HK-2 (cell line): Measurements from ENCODE around the gene ZNF14.
A peak's percentile ranks its signal among the peaks of the same experiment; 100 is the strongest.
"Not testable (repeated sequence)": the region's sequence is repeated elsewhere in the genome, so short reads cannot be mapped to it uniquely, and the experiment has no call there.

ENCODE experiments used
- DNase-seq: peaks from one replicate; pipeline ENCODE4 v3.0.0-alpha.2; 2018; ENCODE audit not compliant: unreplicated experiment

Gene ZNF14

GRCh38 chr19:19687090-19687489 is 45.8 kb downstream of the ZNF14 start:
- DNase-seq, result no peak

- no peak for DNase-seq
Measured at GRCh38 chr19:19686580-19686979, 46.3 kb downstream of the ZNF14 start.

GRCh38 chr19:19686119-19686518 is 46.8 kb downstream of the ZNF14 start:
- DNase-seq, result not testable (repeated sequence)

GRCh38 chr19:19679176-19680073 is 53.5 kb downstream of the ZNF14 start:
- DNase-seq, result no peak

GRCh38 chr19:19677579-19677978 is 55.3 kb downstream of the ZNF14 start:
- DNase-seq, result no peak

GRCh38 chr19:19674315-19674714 is 58.6 kb downstream of the ZNF14 start:
- no peak for DNase-seq

- no peak for DNase-seq
Measured at GRCh38 chr19:19672816-19673215, 60.1 kb downstream of the ZNF14 start.

- DNase-seq, result no peak
Measured at GRCh38 chr19:19670070-19670551, 62.8 kb downstream of the ZNF14 start.

GRCh38 chr19:19668230-19669012 is 64.5 kb downstream of the ZNF14 start, which contains the start of gene ZNF101:
Gene ZNF101, plus strand, starts transcription at chr19:19668839. Its CDS starts 125 bp downstream, at chr19:19668964.
- peak; percentile 91 for DNase-seq

GRCh38 chr19:19665420-19665948 is 67.4 kb downstream of the ZNF14 start:
- DNase-seq, result not testable (repeated sequence)

- peak; percentile 96 for DNase-seq
Measured at GRCh38 chr19:19663256-19664120, 69.4 kb downstream of the ZNF14 start, which contains the start of gene ATP13A1. Gene ATP13A1, minus strand, starts transcription at chr19:19663676. Its CDS starts 10 bp downstream, at chr19:19663666.

- DNase-seq, result no peak
Measured at GRCh38 chr19:19662871-19663255, 70.0 kb downstream of the ZNF14 start.

GRCh38 chr19:19662344-19662743 is 70.6 kb downstream of the ZNF14 start:
- no peak for DNase-seq

- no peak for DNase-seq
Measured at GRCh38 chr19:19661675-19662251, 71.1 kb downstream of the ZNF14 start.

- no peak for DNase-seq
Measured at GRCh38 chr19:19661141-19661674, 71.7 kb downstream of the ZNF14 start.
